Activated naive CD4-positive, alpha-beta T cell treated with anti-CD3 and anti-CD28 coated beads, Interleukin-2, amount 10 ng/mL, durations not matched to agents 7 days and 5 days (primary cell): ENCODE results near the gene FGFR2.

Source experiments
- CTCF ChIA-PET: fragments of 350-600 bp; sonication (Branson Sonifier 250); formaldehyde crosslinking; loops from one replicate; lab custom pipeline; 2021; ENCODE audit warnings: antibody characterized with exemption; lab: Charles Lee
- DNase-seq: peaks from one replicate; pipeline ENCODE4 v3.0.0-alpha.2; 2020
- H3K27ac Mint-ChIP-seq: one replicate; pipeline ENCODE4 v1.8.0; 2021; ENCODE audit warnings: mild to moderate bottlenecking, moderate library complexity, mixed read lengths
- H3K27me3 Mint-ChIP-seq: one replicate; pipeline ENCODE4 v1.8.0; 2021; ENCODE audit warnings: mild to moderate bottlenecking, mixed read lengths
- H3K36me3 Mint-ChIP-seq: one replicate; pipeline ENCODE4 v1.8.0; 2021; ENCODE audit warnings: mixed read lengths
- H3K4me1 Mint-ChIP-seq: one replicate; pipeline ENCODE4 v1.8.0; 2021; ENCODE audit warnings: mixed read lengths
- H3K4me3 Mint-ChIP-seq: one replicate; pipeline ENCODE4 v1.8.0; 2021; ENCODE audit warnings: mild to moderate bottlenecking, moderate library complexity, mixed read lengths
- H3K9me3 Mint-ChIP-seq: one replicate; pipeline ENCODE4 v1.8.0; 2021; ENCODE audit warnings: mixed read lengths

FGFR2 gene

GRCh38 chr10:121616291-121616690 is 18.0 kb upstream of the FGFR2 start:
- CTCF ChIA-PET = no interaction called here
- no peak for DNase-seq
- Mint-ChIP-seq H3K27ac (no peak overlapping the region), H3K9me3 (no peaks in the 10 kb centered on the region), H3K4me1 (no peaks in the 10 kb centered on the region), H3K27me3 (no peaks in the 10 kb centered on the region), H3K4me3 (no peak overlapping the region), H3K36me3 (no peaks in the 10 kb centered on the region)

- Mint-ChIP-seq H3K4me3 (no peak overlapping the region), H3K4me1 (no peaks in the 10 kb centered on the region), H3K36me3 (no peaks in the 10 kb centered on the region), H3K9me3 (no peaks in the 10 kb centered on the region), H3K27me3 (no peaks in the 10 kb centered on the region), H3K27ac (no peak overlapping the region)
- DNase-seq = no peak
- CTCF ChIA-PET = no interaction called here
Observed at GRCh38 chr10:121615836-121616235, 17.6 kb upstream of the FGFR2 start.

- no peak for DNase-seq
- Mint-ChIP-seq H3K4me1 (no peaks in the 10 kb centered on the region), H3K36me3 (no peaks in the 10 kb centered on the region), H3K27ac (no peak overlapping the region), H3K9me3 (no peaks in the 10 kb centered on the region), H3K4me3 (no peak overlapping the region), H3K27me3 (no peaks in the 10 kb centered on the region)
- CTCF ChIA-PET = no interaction called here
Observed at GRCh38 chr10:121615435-121615793, 17.2 kb upstream of the FGFR2 start.

- no peak overlapping the region for H3K27ac Mint-ChIP-seq
- H3K4me1 Mint-ChIP-seq = no peaks in the 10 kb centered on the region
- DNase-seq = no peak
- CTCF ChIA-PET = no interaction called here
- no peaks in the 10 kb centered on the region for H3K36me3 Mint-ChIP-seq
- H3K4me3 Mint-ChIP-seq = no peak overlapping the region
- no peaks in the 10 kb centered on the region for H3K27me3 Mint-ChIP-seq
- H3K9me3 Mint-ChIP-seq = no peaks in the 10 kb centered on the region
Observed at GRCh38 chr10:121614613-121615434, 16.6 kb upstream of the FGFR2 start.

- Mint-ChIP-seq H3K36me3 (no peaks in the 10 kb centered on the region), H3K4me3 (no peak overlapping the region), H3K4me1 (no peaks in the 10 kb centered on the region), H3K9me3 (no peaks in the 10 kb centered on the region), H3K27ac (no peak overlapping the region), H3K27me3 (peaks cover 11% of the 10 kb centered on the region)
- CTCF ChIA-PET = no interaction called here
- DNase-seq = no peak
Observed at GRCh38 chr10:121613456-121613855, 15.2 kb upstream of the FGFR2 start.

GRCh38 chr10:121611393-121612159 is 13.3 kb upstream of the FGFR2 start:
- Mint-ChIP-seq H3K9me3 (no peaks in the 10 kb centered on the region), H3K4me1 (no peaks in the 10 kb centered on the region), H3K36me3 (no peaks in the 10 kb centered on the region), H3K27ac (no peak overlapping the region), H3K4me3 (no peak overlapping the region), H3K27me3 (peaks cover 20% of the 10 kb centered on the region)
- CTCF ChIA-PET = interaction anchor here (4.2 kb wide), 1 partner anchor 663 kb away, joined by 18 read pairs; no protein-coding TSS in a partner anchor
- DNase-seq = no peak

- no peak for DNase-seq
- H3K36me3 Mint-ChIP-seq = no peaks in the 10 kb centered on the region
- H3K27me3 Mint-ChIP-seq = peaks cover 26% of the 10 kb centered on the region
- H3K27ac Mint-ChIP-seq = no peak overlapping the region
- H3K9me3 Mint-ChIP-seq = no peaks in the 10 kb centered on the region
- CTCF ChIA-PET = interaction anchor here (1.9 to 4.2 kb wide), 2 partner anchors 662 to 668 kb away, joined by 4 to 18 read pairs; no protein-coding TSS in a partner anchor
- no peaks in the 10 kb centered on the region for H3K4me1 Mint-ChIP-seq
- no peak overlapping the region for H3K4me3 Mint-ChIP-seq
Observed at GRCh38 chr10:121610798-121611323, 12.6 kb upstream of the FGFR2 start.

GRCh38 chr10:121609426-121610380 is 11.5 kb upstream of the FGFR2 start:
- no peaks in the 10 kb centered on the region for H3K9me3 Mint-ChIP-seq
- H3K27ac Mint-ChIP-seq = no peak overlapping the region
- H3K27me3 Mint-ChIP-seq = peaks cover 26% of the 10 kb centered on the region
- H3K36me3 Mint-ChIP-seq = no peaks in the 10 kb centered on the region
- no peaks in the 10 kb centered on the region for H3K4me1 Mint-ChIP-seq
- no peak for DNase-seq
- CTCF ChIA-PET = interaction anchor here (1.4 to 4.2 kb wide), 5 partner anchors 11 to 667 kb away, joined by 3 to 18 read pairs (median 4); no protein-coding TSS in a partner anchor
- H3K4me3 Mint-ChIP-seq = no peak overlapping the region

- Mint-ChIP-seq H3K9me3 (no peaks in the 10 kb centered on the region), H3K4me1 (no peaks in the 10 kb centered on the region), H3K27me3 (peaks cover 26% of the 10 kb centered on the region), H3K27ac (no peak overlapping the region), H3K4me3 (no peak overlapping the region), H3K36me3 (no peaks in the 10 kb centered on the region)
- peak; percentile 46 for DNase-seq
- CTCF ChIA-PET = interaction anchor here (1.2 to 4.2 kb wide), 6 partner anchors 10 to 665 kb away, joined by 3 to 18 read pairs (median 4); no protein-coding TSS in a partner anchor
Observed at GRCh38 chr10:121608469-121609190, 10.4 kb upstream of the FGFR2 start.

GRCh38 chr10:121607310-121608055 is 9.2 kb upstream of the FGFR2 start:
- H3K9me3 Mint-ChIP-seq = no peaks in the 10 kb centered on the region
- H3K4me3 Mint-ChIP-seq = no peak overlapping the region
- no peak overlapping the region for H3K27ac Mint-ChIP-seq
- DNase-seq = no peak
- CTCF ChIA-PET = interaction anchor here (1.2 kb wide), 1 partner anchor 662 kb away, joined by 3 read pairs; no protein-coding TSS in a partner anchor
- peaks cover 26% of the 10 kb centered on the region for H3K27me3 Mint-ChIP-seq
- no peaks in the 10 kb centered on the region for H3K36me3 Mint-ChIP-seq
- H3K4me1 Mint-ChIP-seq = no peaks in the 10 kb centered on the region

GRCh38 chr10:121605708-121606107 is 7.5 kb upstream of the FGFR2 start:
- CTCF ChIA-PET = interaction anchor here (1.3 kb wide), 1 partner anchor 657 kb away, joined by 6 read pairs; no protein-coding TSS in a partner anchor
- no peaks in the 10 kb centered on the region for H3K36me3 Mint-ChIP-seq
- H3K27ac Mint-ChIP-seq = no peak overlapping the region
- no peak overlapping the region for H3K4me3 Mint-ChIP-seq
- DNase-seq = no peak
- H3K4me1 Mint-ChIP-seq = no peaks in the 10 kb centered on the region
- H3K27me3 Mint-ChIP-seq = peaks cover 39% of the 10 kb centered on the region
- H3K9me3 Mint-ChIP-seq = no peaks in the 10 kb centered on the region

GRCh38 chr10:121601458-121601857 is 3.2 kb upstream of the FGFR2 start:
- Mint-ChIP-seq H3K4me1 (peaks cover 6% of the 10 kb centered on the region), H3K9me3 (no peaks in the 10 kb centered on the region), H3K36me3 (peaks cover 3% of the 10 kb centered on the region), H3K4me3 (no peak overlapping the region), H3K27ac (no peak overlapping the region), H3K27me3 (peaks cover 57% of the 10 kb centered on the region)
- CTCF ChIA-PET = no interaction called here
- no peak for DNase-seq
